EL (cell line): ENCODE data around the gene LCN15.

Experiments
- DNase-seq: peaks from one replicate; pipeline ENCODE4 v3.0.0-alpha.2; 2016

Gene LCN15

DNA sequence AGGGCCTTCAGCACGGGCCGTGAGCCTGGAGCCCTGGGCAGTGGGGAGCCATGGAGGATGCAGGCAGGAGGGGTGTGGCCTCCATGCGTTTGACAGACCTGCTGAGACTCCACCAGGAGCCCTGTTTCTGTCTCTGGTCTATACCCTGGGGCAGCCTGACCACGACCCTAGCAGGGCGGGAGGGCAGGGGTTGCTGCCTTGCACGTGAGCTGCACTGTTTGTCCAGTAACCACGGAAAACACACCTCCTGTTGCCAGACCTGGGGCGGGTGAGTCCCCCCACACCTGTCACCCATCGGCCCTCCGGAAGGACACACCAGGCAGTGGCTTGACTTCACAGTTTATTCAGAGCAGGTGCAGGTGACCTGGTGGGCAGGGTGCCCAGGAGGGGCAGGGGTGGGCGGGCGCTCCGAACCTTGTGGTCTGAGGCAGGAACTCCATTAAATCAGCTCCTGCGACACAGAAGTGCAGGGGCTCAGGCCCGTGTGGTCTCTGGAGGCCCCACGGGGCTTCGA, 10.2 kb downstream of the LCN15 start:
- no peak for DNase-seq

DNA sequence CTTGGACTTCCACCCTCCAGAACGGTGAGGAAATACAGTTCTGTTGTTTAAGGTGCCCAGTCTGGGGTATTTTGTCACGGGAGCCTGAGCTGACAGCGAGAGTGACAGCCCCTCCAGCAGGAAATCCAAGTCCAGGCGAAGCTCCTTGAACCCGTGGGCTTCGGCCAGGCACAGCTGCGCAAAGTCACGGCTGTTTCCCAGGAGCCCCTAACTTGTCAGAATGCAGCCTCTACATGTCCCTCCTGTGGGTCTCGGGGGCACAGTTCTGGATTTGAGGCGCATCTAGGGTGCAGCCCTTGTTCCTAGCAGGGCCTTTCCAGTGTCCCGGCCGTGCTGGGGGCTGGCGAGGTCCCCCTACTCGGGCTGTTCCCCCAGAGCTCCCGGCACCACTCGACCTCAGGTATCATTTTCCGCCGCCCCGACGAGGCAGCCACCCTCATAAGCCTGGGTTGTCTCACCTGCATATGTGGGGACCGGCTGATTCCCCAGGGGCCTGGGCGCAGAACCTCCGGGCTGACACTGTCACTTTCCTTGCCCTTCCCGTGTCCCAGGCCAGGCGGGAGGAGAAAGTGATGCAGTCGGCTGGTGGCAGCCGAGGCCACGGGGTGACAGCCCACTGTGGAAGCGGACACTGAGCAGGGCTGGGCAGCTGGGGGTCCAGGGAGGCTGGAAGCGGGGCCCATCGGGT, 10.8 kb downstream of the LCN15 start:
- no peak for DNase-seq

DNA sequence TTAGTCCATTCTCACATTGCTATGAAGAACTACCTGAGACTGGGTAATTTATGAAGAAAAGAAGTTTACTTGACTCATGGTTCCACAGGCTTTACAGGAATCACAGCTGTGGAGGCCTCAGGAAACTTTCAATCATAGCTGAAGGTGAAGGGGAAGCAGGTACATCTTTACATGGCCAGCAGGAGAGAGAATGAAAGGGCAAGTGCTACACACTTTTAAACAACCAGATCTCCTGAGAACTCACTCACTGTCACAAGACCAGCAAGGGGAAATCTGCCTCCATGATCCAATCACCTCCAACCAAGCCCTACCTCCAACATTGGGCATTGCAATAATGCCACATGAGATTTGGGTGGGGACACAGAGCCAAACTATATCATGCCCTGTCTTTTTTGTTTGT, 12.5 kb downstream of the LCN15 start:
- no peak for DNase-seq

DNA sequence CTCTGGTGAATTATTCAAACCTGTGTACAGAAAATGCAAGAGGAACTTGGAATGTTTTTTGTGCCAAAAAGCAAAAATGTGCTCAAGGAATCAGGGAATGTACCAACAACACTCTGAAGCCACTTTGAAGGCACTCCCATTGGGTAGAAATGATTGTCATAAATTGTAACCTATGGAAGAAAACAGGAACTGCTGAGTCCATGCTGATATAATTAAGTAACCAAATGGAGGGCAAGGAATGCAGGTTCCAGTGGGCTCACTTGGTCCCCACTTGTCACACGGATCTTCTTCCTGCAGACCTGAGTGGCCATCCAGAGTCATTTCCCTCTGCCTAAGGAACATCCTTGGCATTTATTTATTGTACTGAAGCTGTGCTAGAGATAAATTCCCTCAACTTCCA, 13.1 kb downstream of the LCN15 start:
- no peak for DNase-seq

DNA sequence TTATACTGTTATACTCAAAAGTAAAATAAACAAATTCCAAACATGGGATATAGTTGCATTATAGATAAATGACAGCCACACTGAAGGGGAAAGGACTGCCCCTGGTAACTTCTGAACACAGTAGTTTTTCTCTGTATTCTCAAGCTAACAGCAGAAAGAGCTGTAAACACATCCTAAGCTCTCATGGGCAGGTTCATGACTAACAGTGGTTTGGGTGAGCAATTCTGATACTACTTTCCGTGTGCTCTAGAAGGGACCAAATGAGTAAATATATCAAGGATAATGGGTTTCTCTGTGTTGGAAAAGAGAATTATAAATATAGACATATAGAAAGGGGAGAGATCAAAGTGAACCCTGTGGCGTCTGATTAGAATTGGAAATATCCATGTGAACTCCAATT, 13.8 kb downstream of the LCN15 start:
- no peak for DNase-seq

DNA sequence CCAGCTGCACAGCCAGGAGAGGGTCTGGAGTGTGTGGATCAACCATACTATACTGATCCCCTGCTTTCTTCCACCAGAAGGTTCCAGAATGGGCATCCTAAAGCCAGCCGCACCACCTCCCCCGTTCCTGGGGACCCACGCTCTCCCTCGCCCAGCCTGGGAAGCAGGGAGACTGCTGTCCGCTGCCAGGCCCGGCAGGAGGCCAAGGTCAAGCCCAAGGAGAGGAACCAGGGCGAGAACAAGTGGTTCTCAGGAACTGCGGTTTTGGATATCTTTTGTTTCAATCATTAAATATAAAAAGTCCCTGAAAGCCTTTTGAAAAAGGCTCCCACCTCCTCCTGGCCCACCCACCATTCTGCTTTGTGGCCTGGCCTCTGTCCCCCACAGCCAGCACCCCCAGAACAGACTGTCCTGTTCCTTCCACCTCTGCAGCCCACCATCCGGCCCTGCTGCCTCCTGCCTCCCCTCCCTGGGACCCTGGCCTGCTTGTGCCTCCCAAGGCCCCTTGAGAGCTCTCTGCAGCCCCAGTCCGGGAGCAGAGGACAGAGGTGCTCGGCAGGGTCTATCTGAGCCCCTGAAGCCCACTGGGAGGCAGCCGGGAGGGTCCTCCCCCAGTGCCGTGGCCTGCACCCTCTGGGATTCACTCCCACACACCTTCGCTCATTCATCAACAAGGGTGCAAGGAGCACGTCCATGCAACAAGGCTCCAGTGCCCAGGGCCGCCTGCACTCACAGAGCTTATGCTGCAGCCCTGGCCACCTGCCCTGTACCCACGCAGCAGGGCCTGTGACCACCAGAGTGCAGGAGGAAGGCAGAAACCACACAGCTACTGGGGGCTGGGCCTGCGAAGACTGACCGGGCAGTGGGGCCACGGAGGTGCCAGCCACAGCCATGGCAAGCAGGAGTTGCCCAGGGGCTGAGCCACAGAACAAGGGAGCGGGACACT, 15.4 kb downstream of the LCN15 start:
- no peak for DNase-seq

DNA sequence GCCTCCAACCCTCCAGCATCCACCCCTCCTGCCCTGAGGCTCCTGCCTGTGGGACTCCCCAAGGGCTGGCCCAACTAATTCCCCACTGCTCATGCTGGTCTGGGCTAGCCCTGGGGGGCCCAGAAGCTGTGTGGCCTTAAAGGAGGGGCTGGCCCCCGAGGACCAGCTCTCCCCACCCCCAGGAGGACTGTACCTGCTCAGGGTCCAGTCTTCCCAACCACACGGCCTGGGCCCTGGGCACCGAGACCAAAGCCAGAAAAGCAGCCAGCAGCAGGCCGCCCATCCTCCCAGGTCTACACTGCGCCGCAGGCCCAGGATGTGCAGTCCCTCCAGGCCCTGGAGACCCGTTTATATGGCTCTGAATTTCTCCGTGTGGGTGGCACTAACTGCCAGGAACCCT, 16.1 kb downstream of the LCN15 start, which contains the start of gene LCN6:
LCN6 (minus strand) TSS at position 325 of the 400 bp plus-strand sequence; CDS start at position 283, 42 bp downstream.
- no peak for DNase-seq

DNA sequence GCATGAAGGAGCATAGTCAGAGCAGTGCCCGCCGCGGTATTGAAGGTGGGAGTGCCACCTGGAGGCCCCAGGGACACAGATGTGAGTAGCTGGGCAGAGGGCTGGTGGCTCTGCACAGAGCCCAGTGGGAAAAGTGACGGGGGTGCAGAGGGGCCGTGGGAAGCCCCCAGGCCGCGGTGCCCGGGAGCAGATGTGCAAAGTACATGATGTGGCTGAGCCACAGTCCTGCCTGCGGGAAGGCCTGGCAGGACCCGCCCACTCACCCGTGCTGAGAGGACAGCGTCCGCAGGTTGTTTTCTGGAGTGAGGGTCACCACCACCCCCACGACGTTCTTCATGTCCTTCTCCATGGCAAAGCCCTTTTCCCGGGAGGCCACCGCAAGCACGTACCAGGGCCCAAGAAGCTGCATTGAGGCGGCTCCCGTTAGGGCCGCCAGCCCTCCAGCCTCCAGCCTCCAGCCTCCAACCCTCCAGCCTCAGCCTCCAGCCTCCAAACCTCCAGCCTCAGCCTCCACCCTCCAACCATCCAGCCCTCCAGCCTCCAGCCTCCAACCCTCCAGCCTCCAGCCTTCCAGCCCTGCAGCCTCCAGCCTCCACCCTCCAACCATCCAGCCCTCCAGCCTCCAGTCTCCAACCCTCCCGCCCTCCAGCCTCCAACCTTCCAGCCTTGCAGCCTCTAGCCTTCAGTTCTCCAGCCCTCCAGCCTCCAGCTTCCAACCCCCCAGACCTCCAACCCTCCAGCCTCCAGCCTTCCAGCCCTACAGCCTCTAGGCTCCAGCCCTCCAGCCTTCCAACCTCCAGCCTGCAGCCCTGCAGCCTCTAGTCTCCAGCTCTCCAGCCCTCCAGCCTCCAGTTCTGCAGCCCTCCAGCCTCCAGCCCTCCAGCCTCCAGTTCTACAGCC, 16.9 kb downstream of the LCN15 start:
- DNase-seq, result no peak

DNA sequence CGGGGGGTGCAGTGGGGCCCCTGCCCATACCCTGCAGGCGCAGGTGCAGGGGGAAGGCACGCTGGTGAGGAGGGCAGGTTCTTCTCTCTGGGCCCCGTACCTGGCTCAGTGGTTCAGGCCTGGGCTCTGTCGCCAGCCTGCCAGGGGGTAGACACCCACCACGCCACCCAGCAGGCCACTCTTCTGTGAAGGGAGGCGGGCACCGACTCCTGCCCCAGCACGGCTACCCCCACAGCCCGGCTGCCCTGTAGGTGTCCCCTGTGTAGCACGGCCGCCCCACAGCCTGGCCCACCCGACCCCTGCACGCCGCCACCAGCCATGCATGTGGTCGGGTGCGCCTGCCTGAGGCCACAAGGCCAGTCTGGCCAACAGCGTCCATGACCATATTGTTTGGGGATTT, 17.7 kb downstream of the LCN15 start:
- DNase-seq, result no peak

DNA sequence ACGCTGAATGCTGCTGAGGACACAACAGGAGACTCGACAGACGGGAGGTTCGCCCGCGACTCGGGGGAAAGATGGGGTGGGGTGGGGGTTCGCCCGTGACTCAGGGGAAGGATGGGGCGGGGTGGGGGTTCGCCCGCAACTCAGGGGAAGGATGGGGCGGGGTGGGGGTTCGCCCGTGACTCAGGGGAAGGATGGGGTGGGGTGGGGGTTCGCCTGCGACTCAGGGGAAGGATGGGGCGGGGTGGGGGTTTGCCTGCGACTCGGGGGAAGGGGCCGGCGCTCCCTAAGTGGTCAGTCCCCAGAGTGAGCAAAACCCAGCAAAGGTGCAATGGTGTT, 18.2 kb downstream of the LCN15 start:
- DNase-seq, result no peak

DNA sequence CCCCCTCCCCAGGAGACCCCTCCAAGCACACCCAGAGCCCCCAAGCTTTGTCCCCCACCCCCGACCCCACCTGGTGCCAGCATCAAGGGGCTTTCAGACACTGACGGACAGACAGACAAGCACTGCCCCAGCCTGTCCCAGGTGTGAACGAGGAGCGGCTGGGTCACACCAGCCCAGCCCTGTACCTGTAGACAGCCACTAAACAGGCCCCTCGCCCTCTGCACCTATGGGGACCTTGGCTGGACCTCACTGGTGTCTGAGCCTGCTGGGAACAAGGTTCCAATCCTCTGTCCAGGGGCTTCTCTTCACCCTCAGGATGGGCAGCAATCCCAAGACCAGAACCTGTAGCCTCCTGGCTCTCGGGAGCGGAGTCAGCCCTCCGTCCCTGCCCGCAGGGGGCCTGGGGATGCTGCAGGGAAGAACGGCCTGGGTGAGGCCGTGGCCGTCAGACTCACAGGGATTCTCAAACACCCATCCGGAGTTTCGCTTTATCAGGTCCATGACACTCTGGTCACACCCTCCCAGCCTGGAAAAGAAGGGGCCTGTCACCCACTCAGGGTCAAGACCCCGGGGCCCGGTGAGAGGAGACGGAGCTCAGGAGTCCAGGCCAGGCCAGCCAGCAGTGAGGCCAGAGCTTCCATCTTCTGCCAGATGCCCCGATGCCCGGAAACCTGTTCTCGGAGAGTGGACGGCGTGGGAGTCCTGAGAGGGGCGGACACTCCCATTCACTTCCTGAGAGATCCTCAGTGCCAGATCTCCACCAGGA, 18.7 kb downstream of the LCN15 start:
- no peak for DNase-seq

DNA sequence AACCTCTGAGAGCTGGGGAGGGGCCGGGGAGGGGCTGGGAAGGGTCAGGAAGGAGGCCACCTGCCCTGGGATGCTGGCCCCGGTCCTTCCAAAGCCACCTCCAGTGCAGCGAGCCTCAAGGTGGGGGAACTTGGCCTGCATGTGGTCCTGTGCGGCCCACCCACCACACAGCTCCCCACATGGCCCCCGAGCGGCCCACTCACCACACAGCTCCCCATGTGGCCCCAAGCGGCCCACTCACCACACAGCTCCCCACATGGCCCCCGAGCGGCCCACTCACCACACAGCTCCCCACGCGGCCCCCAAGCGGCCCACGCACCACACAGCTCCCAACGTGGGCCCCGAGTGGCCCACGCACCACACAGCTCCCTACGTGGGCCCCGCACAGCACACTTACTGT, 19.5 kb downstream of the LCN15 start:
- no peak for DNase-seq

DNA sequence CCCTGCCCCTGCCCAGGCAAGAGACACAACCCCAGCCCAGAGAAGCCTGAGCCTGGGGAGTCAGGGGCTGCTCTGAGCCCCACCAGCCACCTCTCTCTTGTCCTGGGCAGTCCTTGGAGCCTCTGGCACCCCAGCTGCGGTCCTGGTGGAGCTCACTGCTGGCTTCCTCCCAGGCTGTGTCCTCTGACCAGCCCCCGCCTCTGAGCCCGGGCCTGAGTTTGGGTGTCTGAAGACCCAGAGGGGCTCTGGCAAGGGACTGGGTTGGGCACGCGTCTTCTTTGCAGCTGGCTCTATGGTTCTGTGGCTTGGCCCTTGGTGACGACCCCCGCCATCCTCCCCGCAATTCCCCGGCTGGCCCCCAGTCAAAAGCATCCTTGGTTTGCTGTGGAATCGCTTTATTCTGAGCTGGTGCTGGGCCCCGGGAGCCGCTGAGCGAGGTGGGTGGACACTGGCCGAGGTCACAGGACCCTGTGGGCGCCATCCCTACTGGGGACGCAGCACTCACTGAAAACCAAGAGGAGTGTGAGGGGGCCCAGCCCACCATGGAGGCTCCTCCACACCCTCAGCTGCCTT, 20.6 kb downstream of the LCN15 start:
- no peak for DNase-seq

DNA sequence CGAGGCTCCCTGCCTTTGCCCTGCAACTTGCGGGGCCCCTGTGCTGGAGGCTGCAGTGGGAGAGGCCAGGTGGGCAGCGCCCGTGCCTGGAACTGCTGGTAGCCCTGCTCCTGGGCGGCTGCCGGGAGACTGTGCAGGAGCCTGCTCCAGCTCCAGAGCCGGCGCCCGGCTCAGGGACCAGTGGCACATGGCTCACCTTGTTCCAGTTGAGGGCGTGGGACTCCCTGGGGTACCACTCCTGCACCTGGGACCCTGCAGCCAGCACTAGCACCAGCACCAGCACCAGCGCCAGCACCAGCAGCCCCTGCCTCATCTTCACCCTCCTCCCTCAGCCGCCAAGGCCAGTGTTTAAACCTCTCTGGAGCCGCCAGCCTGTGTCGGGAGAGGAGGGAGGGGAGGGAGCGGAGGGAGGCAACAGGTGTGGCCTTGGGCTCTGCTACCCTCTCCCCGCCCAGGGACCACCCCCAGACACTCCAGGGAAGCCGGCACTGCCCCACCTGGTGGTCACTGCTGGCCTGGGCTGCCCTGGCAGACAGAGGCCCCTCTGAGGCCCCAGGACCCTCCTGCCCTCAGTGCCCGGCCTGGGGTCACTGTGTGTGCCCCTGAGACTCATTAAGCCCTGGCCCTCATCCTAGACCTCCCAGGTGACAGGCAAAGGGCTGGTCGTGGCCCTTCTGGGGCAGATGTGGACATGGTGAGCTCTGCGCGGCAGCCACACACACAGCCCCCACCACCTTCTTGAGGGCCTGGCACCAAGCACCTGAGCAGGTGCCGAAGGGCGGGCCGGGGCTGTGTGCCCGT, 21.5 kb downstream of the LCN15 start, which contains the start of gene LCN10:
LCN10 (minus strand) TSS at position 350 of the 801 bp plus-strand sequence; CDS start at position 313, 37 bp downstream.
- DNase-seq, result no peak

DNA sequence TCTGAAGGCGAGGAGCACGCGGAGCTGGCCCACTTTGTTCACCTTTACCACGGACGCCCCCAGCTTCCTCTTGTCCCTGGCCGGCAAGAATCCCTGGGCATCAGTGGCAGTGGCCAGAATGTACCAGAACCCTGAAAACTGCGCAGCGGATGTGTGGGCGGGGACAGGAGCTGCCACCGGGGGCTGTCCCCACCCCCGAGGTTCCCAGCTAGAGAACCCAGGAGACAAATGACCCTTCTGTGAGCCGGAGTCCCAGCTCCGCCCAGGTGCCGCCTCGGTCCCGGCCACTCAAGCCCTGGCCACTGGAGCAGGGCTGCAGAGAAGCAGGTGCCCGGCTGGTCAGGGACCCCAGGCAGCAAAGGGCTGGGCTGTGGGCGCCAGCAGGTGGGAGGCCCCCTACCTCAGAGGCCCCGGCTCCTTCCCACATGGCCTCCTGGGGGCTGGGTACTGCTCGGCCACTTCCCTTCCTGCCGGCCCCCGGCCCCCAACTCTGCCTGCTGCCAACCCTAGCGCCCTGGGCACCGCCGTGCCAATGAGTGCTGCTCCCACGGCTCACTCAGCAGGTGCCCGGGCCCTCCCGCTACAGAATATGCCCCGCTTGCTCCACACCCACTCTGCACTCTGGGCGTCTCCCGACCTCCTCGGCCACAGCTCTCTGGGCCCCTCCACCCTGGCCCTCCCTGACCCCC, 22.3 kb downstream of the LCN15 start:
- no peak for DNase-seq

DNA sequence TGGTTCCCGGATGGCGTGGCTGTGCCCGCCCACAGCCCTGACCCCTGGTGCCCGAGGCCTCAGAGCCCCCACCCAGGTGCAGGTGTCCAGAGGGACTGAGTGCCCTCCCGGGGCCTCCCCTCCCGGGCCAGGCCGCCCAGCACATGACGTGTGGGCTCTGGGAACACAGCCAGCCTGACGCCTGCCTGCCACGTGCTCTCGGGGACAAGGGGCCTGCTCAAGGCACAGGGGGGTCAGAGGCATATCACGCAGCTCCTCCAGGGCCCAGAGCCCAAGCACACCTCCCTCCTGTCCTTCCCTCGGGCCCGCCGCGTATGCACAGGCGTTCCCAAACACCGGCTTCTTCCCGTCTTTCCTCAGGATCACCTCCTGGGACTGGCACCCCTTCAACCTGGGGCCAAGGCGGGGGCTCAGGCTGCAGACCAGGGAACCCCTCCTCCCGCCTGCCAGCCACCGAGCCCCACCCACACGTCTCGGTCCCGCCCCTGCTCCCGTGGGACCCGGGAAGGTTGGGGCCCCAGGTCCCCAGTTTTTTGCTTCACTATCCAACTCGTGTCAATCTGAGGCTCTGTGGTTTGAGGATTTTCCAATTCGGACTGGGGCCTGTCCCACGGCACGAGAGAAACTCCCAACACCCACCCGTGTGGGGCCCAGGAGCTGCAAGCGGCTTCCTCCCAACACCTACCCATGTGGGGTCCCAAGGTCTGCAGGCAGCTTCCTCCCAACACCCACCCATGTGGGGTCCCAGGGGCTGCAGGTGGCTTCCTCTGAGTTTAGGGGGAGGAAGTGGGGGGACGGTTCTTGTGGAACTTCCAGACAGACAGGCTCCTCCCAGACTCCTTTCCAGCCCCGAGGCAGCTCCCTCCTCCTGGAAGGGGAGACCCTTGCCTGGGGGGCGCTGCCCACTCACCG, 23.1 kb downstream of the LCN15 start:
- no peak for DNase-seq

DNA sequence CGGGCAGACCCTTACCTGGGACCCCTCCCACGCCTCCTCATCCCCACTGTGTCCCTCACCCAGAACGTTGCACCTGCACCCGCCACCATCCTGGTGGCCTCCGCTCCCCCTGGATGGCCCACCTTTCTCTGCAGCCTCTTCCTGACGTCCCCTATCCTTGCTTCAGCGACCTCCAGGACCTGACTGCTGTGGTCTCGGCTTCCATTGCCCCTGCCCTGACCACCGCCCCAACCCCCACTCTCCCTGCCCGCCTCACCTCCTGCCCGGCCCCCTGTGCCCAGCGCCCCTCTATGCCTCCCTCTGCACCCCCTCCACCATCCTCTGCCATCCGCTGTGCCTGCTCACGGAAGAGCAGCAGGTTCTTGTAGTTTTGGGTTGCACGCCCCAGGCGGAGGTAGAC, 23.8 kb downstream of the LCN15 start:
- DNase-seq, result no peak

DNA sequence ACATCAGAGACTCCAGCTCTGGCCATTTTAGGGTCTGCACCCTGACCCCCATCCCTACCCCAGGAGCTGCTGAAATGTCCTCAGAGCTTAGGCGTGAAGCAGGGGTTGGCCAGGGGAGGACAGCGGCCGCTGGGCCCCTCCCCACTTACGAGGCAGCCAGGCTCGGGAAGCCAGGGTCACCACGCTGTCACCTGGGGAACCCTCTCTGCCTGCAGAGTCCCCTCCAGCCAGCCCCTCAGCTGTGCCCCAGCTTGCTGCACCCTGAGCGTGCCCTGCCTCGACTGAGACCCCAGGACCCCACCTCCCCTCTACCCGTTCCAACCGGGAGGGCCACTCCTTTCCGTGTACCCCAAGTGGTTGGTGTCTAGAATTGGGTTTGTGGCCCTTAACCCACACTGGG, 24.2 kb downstream of the LCN15 start:
- DNase-seq, result no peak

DNA sequence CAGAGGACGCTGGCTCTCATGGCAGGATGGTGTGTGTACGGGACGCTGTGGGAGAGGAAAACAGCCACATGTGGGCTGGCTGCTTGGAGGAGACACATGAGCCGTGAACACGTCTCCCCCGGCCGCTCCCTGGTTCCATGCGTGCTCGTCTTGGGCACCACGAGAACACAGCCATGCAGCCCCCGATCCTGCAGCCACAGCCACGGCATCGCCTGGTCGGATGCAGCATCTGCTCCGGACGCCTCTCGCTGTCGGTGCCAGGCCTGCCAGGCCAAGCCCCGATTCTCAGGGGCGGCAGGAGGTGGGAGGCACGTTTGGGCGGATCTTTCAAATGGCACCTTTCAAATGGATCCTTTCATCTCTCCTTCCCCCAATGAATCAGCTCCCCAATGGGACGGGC, 24.8 kb downstream of the LCN15 start:
- DNase-seq, result no peak
